H1 (cell line): ENCODE results near the gene ZNF385D. TPM values are rescaled to one million over a fixed set of nuclear protein-coding genes. Genes with fewer than 3 reads are reported as not detected.

Experiments used
- CTCF ChIA-PET: fragments of 300-600 bp; sonication (Branson Sonifier 250); formaldehyde crosslinking; loops from one replicate; lab custom pipeline; 2021; ENCODE audit not compliant: partially characterized antibody; lab: Charles Lee
- POLR2A ChIA-PET: fragments of 300-600 bp; sonication (Branson Sonifier 250); formaldehyde crosslinking; loops from one replicate; lab custom pipeline; 2021; ENCODE audit warnings: inconsistent platforms; ENCODE audit not compliant: partially characterized antibody; lab: Charles Lee
- DNase-seq, 2 experiments: peaks; one replicate each; pipeline versions ENCODE4 v3.0.0 to v3.0.0-alpha.2; 2010 to 2022; ENCODE audit warnings: low spot score in 2 of 2, low read depth in 1 of 2, mixed read lengths in 1 of 2
- FAIRE-seq: peaks from 2 replicates; lab custom pipeline; 2011; peaks lifted over from hg19 to GRCh38; lab: Jason Lieb, UNC
- H2AFZ ChIP-seq: 2 replicates; pipeline ENCODE4 v1.8.1; 2012; ENCODE audit warnings: low read length, inconsistent platforms
- H2AK5ac ChIP-seq: 2 replicates; pipeline ENCODE4 v1.6.1; 2013; ENCODE audit warnings: low read depth, low read length
- H2BK120ac ChIP-seq: replicated peaks from 2 replicates; pipeline ENCODE3; 2013; ENCODE audit warnings: low read depth, low read length, inconsistent platforms
- H2BK12ac ChIP-seq: 2 replicates; pipeline ENCODE4 v1.6.1; 2013; ENCODE audit warnings: low read depth, low read length
- H2BK15ac ChIP-seq: 2 replicates; pipeline ENCODE4 v1.6.1; 2013; ENCODE audit warnings: low read length
- H2BK20ac ChIP-seq: 2 replicates; pipeline ENCODE4 v1.6.1; 2013; ENCODE audit warnings: low read length
- H2BK5ac ChIP-seq: 2 replicates; pipeline ENCODE4 v1.6.1; 2013; ENCODE audit warnings: low read depth, low read length
- H3K14ac ChIP-seq: 2 replicates; pipeline ENCODE4 v1.6.1; 2013; ENCODE audit warnings: inconsistent platforms; ENCODE audit not compliant: insufficient read length
- H3K18ac ChIP-seq: 2 replicates; pipeline ENCODE4 v1.6.1; 2013; ENCODE audit warnings: low read length; ENCODE audit errors: extremely low read depth
- H3K23ac ChIP-seq: 2 replicates; pipeline ENCODE4 v1.6.1; 2013; ENCODE audit warnings: inconsistent platforms; ENCODE audit not compliant: insufficient read length
- H3K23me2 ChIP-seq: 2 replicates; pipeline ENCODE4 v1.6.1; 2013; ENCODE audit warnings: low read depth, low read length
- H3K27ac ChIP-seq: 2 replicates; pipeline ENCODE4 v1.6.1; 2011; ENCODE audit warnings: low read depth, low read length, inconsistent platforms
- H3K27me3 ChIP-seq, 4 experiments: replicated peaks in 1 of 4; 1 replicate in 1 of 4; 2 replicates in 3 of 4; pipeline versions ENCODE4 v1.6.1 to v1.8.1; 2011 to 2013; ENCODE audit warnings: low read length in 3 of 4, mild to moderate bottlenecking in 3 of 4, inconsistent platforms in 2 of 4, mixed read lengths in 2 of 4, moderate library complexity in 1 of 4; ENCODE audit not compliant: control insufficient read depth in 3 of 4, insufficient read depth in 3 of 4; ENCODE audit errors: extremely low read depth in 1 of 4
- H3K36me3 ChIP-seq, 4 experiments: 2 replicates each; pipeline versions ENCODE4 v1.6.1 to v1.8.1; 2011 to 2013; ENCODE audit warnings: mild to moderate bottlenecking in 4 of 4, low read length in 3 of 4, moderate library complexity in 2 of 4, control low read depth in 1 of 4, inconsistent platforms in 1 of 4; ENCODE audit not compliant: insufficient read depth in 4 of 4, control insufficient read depth in 2 of 4
- H3K4ac ChIP-seq: replicated peaks from 2 replicates; pipeline ENCODE3; 2013; ENCODE audit warnings: low read length, low read depth, mixed read lengths, inconsistent platforms; ENCODE audit not compliant: insufficient read length
- H3K4me1 ChIP-seq, 4 experiments: replicated peaks in 1 of 4; 1 replicate in 1 of 4; 2 replicates in 3 of 4; pipeline versions ENCODE4 v1.6.1 to v1.8.1; 2011 to 2013; ENCODE audit warnings: low read length in 3 of 4, inconsistent platforms in 2 of 4, mixed read lengths in 1 of 4; ENCODE audit not compliant: insufficient read depth in 4 of 4, control insufficient read depth in 3 of 4
- H3K4me2 ChIP-seq, 2 experiments: 2 replicates each; pipeline versions ENCODE4 v1.6.1 to v1.8.1; 2011 to 2013; ENCODE audit warnings: low read depth in 2 of 2, low read length in 2 of 2, control low read depth in 1 of 2, inconsistent platforms in 1 of 2, mild to moderate bottlenecking in 1 of 2; ENCODE audit not compliant: insufficient read depth in 1 of 2
- H3K4me3 ChIP-seq, 4 experiments: fragments of 200-600, 300-600 bp in 1 of 4; sonication (generic), shearing (Covaris generic), sonication (Bioruptor Twin) in 1 of 4; 2 replicates each; pipeline versions ENCODE4 v1.5.1 to v1.8.1; 2011 to 2016; ENCODE audit warnings: low read length in 4 of 4, low read depth in 3 of 4, control low read depth in 2 of 4, inconsistent platforms in 2 of 4, mild to moderate bottlenecking in 2 of 4, mixed read lengths in 1 of 4, moderate library complexity in 1 of 4; ENCODE audit not compliant: insufficient read depth in 2 of 4; ENCODE audit errors: extremely low read depth in 1 of 4
- H3K56ac ChIP-seq: replicated peaks from 2 replicates; pipeline ENCODE3; 2013; ENCODE audit warnings: low read depth, mild to moderate bottlenecking, mixed read lengths, low read length, inconsistent platforms; ENCODE audit not compliant: insufficient read length
- H3K79me1 ChIP-seq: 2 replicates; pipeline ENCODE4 v1.6.1; 2013; ENCODE audit warnings: low read depth, low read length, control low read depth
- H3K79me2 ChIP-seq, 2 experiments: 2 replicates each; pipeline versions ENCODE4 v1.6.1 to v1.8.1; 2012 to 2013; ENCODE audit warnings: low read length in 2 of 2, mild to moderate bottlenecking in 2 of 2, inconsistent platforms in 1 of 2; ENCODE audit not compliant: insufficient read depth in 2 of 2, control insufficient read depth in 1 of 2
- H3K9ac ChIP-seq, 4 experiments: replicated peaks in 1 of 4; 1 replicate in 1 of 4; 2 replicates in 3 of 4; pipeline versions ENCODE4 v1.6.1 to v1.8.1; 2011 to 2013; ENCODE audit warnings: low read depth in 3 of 4, low read length in 3 of 4, control low read depth in 2 of 4, mild to moderate bottlenecking in 2 of 4, moderate library complexity in 2 of 4, inconsistent platforms in 1 of 4; ENCODE audit errors: extremely low read depth in 1 of 4
- H3K9me3 ChIP-seq, 2 experiments: 2 replicates each; pipeline versions ENCODE4 v1.6.1 to v1.8.1; 2012 to 2013; ENCODE audit warnings: mild to moderate bottlenecking in 2 of 2, moderate library complexity in 2 of 2, control low read depth in 1 of 2, inconsistent platforms in 1 of 2, low read depth in 1 of 2, low read length in 1 of 2, mixed read lengths in 1 of 2; ENCODE audit not compliant: insufficient read depth in 2 of 2
- H4K20me1 ChIP-seq, 2 experiments: replicated peaks in 1 of 2; 2 replicates each; pipeline versions ENCODE3 to v1.8.1; 2011 to 2013; ENCODE audit warnings: inconsistent platforms in 2 of 2, low read length in 2 of 2, mild to moderate bottlenecking in 1 of 2; ENCODE audit not compliant: insufficient read depth in 2 of 2, control insufficient read depth in 1 of 2
- H4K5ac ChIP-seq: 2 replicates; pipeline ENCODE4 v1.6.1; 2013; ENCODE audit warnings: low read length, low read depth, mixed read lengths, inconsistent platforms; ENCODE audit not compliant: insufficient read length
- H4K8ac ChIP-seq: 2 replicates; pipeline ENCODE4 v1.8.0; 2013; ENCODE audit warnings: mild to moderate bottlenecking, moderate library complexity, low read length, inconsistent platforms; ENCODE audit not compliant: insufficient read depth; ENCODE audit errors: extremely low read depth
- H4K91ac ChIP-seq: replicated peaks from 2 replicates; pipeline ENCODE3; 2013; ENCODE audit warnings: low read length, mixed read lengths, inconsistent platforms; ENCODE audit not compliant: insufficient read length
- ASH2L ChIP-seq: fragments of 200-600, 300-600 bp; sonication (generic); IDR thresholded peaks from one replicate; pipeline ENCODE4 v1.7.1; 2017; ENCODE audit warnings: low read length
- BRCA1 ChIP-seq: IDR thresholded peaks from 2 replicates; pipeline ENCODE4 v1.6.1; 2012; ENCODE audit warnings: low read depth, low read length, improper control_type of control experiment
- CBX5 ChIP-seq: fragments of 300-800, 300-1000 bp; sonication (generic); IDR thresholded peaks from 2 replicates; pipeline ENCODE4 v1.7.1; 2016; ENCODE audit warnings: antibody characterized with exemption, low read length, low read depth
- CHD2 ChIP-seq: IDR thresholded peaks from 2 replicates; pipeline ENCODE4 v1.6.1; 2012; ENCODE audit warnings: low read length, improper control_type of control experiment
- FOSL1 ChIP-seq: IDR thresholded peaks from 2 replicates; pipeline ENCODE4 v1.6.1; 2011; ENCODE audit warnings: mild to moderate bottlenecking, low read depth, low read length, moderate library complexity; ENCODE audit not compliant: insufficient read depth
- MAFK ChIP-seq: IDR thresholded peaks from 2 replicates; pipeline ENCODE4 v1.6.1; 2012; ENCODE audit warnings: low read depth, mild to moderate bottlenecking, improper control_type of control experiment, low read length
- SIRT6 ChIP-seq: IDR thresholded peaks from one replicate; pipeline ENCODE4 v1.7.1; 2012; ENCODE audit warnings: low read length, inconsistent platforms
- SIX5 ChIP-seq: IDR thresholded peaks from 2 replicates; pipeline ENCODE4 v1.6.1; 2011; ENCODE audit warnings: mild to moderate bottlenecking, low read depth, low read length
- SP4 ChIP-seq: IDR thresholded peaks from 2 replicates; pipeline ENCODE4 v1.6.1; 2012; ENCODE audit warnings: low read length, inconsistent platforms
- WGBS, 2 experiments: shearing (Covaris generic) in 1 of 2; methylation state at CpG; one replicate each; pipeline versions ENCODE4 v1.1.6 to v1.1.7; 2013 to 2015; ENCODE audit warnings: low lambda C conversion rate in 2 of 2, mixed read lengths in 2 of 2, inconsistent platforms in 1 of 2, low coverage in 1 of 2, missing lambda C conversion rate in 1 of 2; ENCODE audit not compliant: insufficient replicate concordance in 2 of 2, insufficient coverage in 1 of 2, insufficient read length in 1 of 2; ENCODE audit errors: extremely low coverage in 1 of 2, missing lambda C conversion rate in 1 of 2; 5-methylcytosine and 5-hydroxymethylcytosine counted together
- polyA plus RNA-seq, 7 experiments: library from polyadenylated mRNA; depleted of rRNA in 3 of 7; stranded (reverse) in 5 of 7; unstranded in 2 of 7; fragments of >200 nt in 5 of 7; fragments of 200-250 nt in 2 of 7; gene quantifications; 1 replicate in 5 of 7; 2 replicates in 1 of 7; 4 replicates in 1 of 7; pipeline versions ENCODE4 v1.2.1 to v1.2.3, GENCODE V29; 2011 to 2013; ENCODE audit warnings: missing spikeins in 2 of 7, mixed read lengths in 2 of 7
- total RNA-seq: library from RNA; stranded (reverse); fragmentation: NEBNext Ultra II Directional; extraction: Animal tissue kit (Norgen Biotek cat#: 25700); gene quantifications from 2 replicates; pipeline ENCODE4 v1.2.1, GENCODE V29; 2021
- TF ChIP-seq, protein P1 (sequence below): IDR thresholded peaks from 2 replicates; pipeline ENCODE4 v1.6.1; 2012; ENCODE audit warnings: low read length, inconsistent platforms
- TF ChIP-seq, protein P2 (sequence below), 3 experiments: IDR thresholded peaks; 1 replicate in 2 of 3; 2 replicates in 1 of 3; pipeline versions ENCODE4 v1.5.1 to v1.6.1; 2011; ENCODE audit warnings: low read length in 3 of 3, mild to moderate bottlenecking in 3 of 3, inconsistent platforms in 2 of 3, low read depth in 1 of 3, moderate library complexity in 1 of 3; ENCODE audit not compliant: insufficient read depth in 1 of 3; ENCODE audit errors: control extremely low read depth in 1 of 3

Gene ZNF385D
- total and polyA plus RNA-seq, 2 of the 8 experiments (the other 6 are each of a cell fraction or from before 2014, with no cell fraction given), result 5.9 to 10.8 TPM

DNA sequence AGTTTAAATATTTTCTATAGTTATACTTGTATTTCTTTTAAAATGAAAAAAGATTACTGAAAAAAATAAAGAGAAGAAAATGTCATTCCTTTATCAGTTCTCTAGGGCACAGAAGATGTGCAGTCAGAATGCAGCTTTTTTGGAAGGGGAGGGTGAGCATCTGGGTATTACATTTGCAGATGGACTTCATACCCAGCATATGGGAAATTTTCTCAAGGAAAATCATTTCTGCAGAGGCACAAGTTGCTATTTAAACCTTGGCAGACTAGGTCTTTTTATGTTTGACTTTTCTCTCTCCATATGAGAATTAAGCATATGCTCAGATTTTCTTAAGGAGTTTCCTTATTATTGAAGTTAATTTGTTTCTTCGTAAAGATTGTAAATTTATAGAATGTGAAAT is 39.5 kb upstream of the ZNF385D start:
- H3K23ac ChIP-seq, result no peak overlapping the region
- no peaks in the 10 kb centered on the region for H3K27me3 ChIP-seq
- no peaks in the 10 kb centered on the region for H3K23me2 ChIP-seq
- H2BK120ac ChIP-seq, result no peak overlapping the region
- no peaks in the 10 kb centered on the region for H3K79me1 ChIP-seq
- no peak overlapping the region for H4K5ac ChIP-seq
- H3K79me2 ChIP-seq, result no peaks in the 10 kb centered on the region
- H3K27ac ChIP-seq, result no peak overlapping the region
- no peak overlapping the region for H3K4me3 ChIP-seq
- ChIA-PET POLR2A (no interaction called here), CTCF (interaction anchor here (0.7 kb wide), 1 partner anchor 392 kb away, joined by 3 read pairs; no protein-coding TSS in a partner anchor)
- no peak overlapping the region for H3K18ac ChIP-seq
- no peak overlapping the region for H2BK12ac ChIP-seq
- no peak overlapping the region for H3K4me2 ChIP-seq
- no peak overlapping the region for H2AFZ ChIP-seq
- no peak overlapping the region for H2BK20ac ChIP-seq
- FAIRE-seq (no peak), DNase-seq (no peak)
- H3K36me3 ChIP-seq, result no peaks in the 10 kb centered on the region; a peak in 1 of 8 replicates
- H3K14ac ChIP-seq, result no peak overlapping the region
- WGBS, 2 experiments, result 100% methylated on average over 1 of the region's 1 CpG; no CpG with 5 or more reads in 1 of the 2 experiments
- no peak overlapping the region for H2BK15ac ChIP-seq
- H3K4ac ChIP-seq, result no peak overlapping the region
- H3K9ac ChIP-seq, result no peak overlapping the region
- no peak overlapping the region for H3K56ac ChIP-seq
- H4K8ac ChIP-seq, result no peak overlapping the region
- H2BK5ac ChIP-seq, result no peak overlapping the region
- H2AK5ac ChIP-seq, result no peak overlapping the region
- H4K20me1 ChIP-seq, result no peaks in the 10 kb centered on the region
- H3K9me3 ChIP-seq, result no peaks in the 10 kb centered on the region
- H3K4me1 ChIP-seq, result 0 out of 7 replicates have a peak, but pooled peaks cover 0 to 2% (median 0%) of the 10 kb centered on the region in 4 experiments
- H4K91ac ChIP-seq, result no peak overlapping the region
- TF ChIP-seq CHD2 (no peak), SP4 (no peak), BRCA1 (no peak), MAFK (no peak), ASH2L (no peak), FOSL1 (no peak), CBX5 (no peak), SIRT6 (no peak), SIX5 (no peak)
- TF ChIP-seq, protein P1, sequence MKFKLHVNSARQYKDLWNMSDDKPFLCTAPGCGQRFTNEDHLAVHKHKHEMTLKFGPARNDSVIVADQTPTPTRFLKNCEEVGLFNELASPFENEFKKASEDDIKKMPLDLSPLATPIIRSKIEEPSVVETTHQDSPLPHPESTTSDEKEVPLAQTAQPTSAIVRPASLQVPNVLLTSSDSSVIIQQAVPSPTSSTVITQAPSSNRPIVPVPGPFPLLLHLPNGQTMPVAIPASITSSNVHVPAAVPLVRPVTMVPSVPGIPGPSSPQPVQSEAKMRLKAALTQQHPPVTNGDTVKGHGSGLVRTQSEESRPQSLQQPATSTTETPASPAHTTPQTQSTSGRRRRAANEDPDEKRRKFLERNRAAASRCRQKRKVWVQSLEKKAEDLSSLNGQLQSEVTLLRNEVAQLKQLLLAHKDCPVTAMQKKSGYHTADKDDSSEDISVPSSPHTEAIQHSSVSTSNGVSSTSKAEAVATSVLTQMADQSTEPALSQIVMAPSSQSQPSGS, result no peak
- TF ChIP-seq, protein P2, sequence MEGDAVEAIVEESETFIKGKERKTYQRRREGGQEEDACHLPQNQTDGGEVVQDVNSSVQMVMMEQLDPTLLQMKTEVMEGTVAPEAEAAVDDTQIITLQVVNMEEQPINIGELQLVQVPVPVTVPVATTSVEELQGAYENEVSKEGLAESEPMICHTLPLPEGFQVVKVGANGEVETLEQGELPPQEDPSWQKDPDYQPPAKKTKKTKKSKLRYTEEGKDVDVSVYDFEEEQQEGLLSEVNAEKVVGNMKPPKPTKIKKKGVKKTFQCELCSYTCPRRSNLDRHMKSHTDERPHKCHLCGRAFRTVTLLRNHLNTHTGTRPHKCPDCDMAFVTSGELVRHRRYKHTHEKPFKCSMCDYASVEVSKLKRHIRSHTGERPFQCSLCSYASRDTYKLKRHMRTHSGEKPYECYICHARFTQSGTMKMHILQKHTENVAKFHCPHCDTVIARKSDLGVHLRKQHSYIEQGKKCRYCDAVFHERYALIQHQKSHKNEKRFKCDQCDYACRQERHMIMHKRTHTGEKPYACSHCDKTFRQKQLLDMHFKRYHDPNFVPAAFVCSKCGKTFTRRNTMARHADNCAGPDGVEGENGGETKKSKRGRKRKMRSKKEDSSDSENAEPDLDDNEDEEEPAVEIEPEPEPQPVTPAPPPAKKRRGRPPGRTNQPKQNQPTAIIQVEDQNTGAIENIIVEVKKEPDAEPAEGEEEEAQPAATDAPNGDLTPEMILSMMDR (IDR thresholded peaks at IDR 0.05; ENCODE audit: control extremely low read depth in 1 of 3, insufficient read depth in 1 of 3, low read depth in 1 of 3, low read length in 3 of 3), result no peak
